Measurements from ENCODE around the gene MYOD1.

Gene MYOD1

DNA sequence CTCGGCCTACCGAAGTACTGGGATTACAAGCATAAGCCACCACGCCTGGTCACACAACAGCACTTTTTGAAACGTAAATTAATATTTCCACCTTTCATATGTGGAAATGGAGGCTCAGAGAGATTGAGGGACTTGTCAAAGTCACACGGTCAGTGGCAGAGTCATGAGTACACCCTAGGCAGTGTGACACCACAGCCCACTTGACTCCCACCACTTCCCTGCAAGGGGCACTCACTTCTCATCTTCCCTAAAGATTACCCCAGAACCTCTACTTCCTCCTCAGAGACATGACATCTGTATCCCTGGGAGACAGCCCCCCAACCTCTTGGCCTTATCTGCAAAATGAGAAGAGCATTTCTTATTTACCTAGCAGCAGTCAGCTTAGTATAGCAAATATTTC, 16.5 kb upstream of the MYOD1 start:
- DNase-seq (ENCODE audit: low spot score) = no peak

DNA sequence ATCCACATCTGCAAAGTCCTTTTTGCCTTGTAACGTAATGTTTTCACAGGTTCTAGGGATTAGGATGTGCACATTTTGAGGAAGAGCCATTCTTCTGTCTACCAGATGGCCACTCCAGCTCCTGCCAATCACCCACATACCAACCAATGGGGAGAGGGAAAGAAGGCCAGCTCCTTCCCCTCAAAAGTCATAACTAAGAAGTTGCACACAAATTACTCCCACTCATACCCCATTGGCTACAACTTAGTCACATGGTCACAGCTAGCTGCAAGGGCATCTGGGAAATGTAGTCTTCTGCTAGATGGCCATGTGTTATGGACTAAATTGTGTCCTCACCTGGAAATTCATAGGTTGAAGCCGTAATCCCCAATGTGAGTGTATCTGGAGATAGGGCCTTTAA, 15.4 kb upstream of the MYOD1 start:
- DNase-seq (ENCODE audit: low spot score) = peak; percentile 49

DNA sequence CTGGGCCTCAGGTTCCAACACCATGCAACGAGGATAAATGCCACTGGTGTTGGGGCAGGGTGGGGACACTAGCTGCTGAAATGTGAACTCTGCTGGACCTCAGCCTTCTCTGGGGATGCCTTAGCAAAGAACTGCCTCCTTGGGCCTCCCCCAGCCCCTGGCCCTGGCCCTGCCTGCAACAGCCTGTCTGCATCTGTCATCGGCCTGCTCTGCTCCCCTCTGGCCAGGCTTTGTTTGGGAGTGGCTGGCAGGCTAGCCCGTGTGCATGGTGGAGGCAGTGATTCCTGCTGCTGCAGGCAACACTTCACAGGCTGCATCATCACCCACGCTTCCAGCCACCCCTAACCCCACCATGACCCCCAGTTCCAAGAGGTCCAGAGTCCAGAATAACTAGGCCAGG, 11.5 kb upstream of the MYOD1 start:
- no peak for DNase-seq (ENCODE audit: low spot score)

DNA sequence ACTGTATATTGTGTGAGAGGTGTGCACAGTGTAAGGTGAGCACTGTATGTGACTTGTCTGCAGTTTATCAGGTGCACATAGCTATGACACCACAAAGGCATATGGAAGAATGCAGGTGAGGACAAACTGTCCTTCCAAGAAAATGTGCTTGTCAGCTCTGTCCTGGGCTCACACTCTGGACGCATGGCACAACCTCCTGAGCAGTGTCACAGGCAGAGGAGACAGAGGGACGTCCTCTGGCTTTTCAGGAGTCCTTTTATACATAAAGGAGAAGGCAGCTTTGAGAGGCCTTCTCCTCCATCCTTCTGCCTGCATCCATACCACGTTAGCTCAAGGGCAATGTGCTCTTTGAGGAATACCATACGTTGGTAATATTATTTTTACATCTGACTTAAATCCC, 7.5 kb upstream of the MYOD1 start:
- DNase-seq (ENCODE audit: low spot score) = no peak

DNA sequence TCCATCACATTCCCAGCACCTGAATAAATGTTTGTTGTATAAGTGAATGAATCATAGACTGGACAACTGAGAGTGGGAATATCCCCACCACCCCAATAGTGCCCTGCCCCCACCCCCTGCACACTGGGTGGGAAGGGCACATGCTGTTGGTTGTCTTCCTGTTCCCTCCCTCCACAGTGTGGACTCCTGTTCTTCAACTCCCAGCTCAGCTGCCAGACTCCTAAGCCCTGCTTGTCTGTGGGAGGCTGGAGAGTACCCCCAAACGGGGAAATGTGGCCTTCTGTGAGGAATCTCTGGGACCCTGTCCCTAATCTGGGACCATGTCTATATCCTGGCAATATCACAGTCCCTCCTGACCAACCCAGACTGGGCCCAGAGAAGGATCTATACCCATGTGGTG, 5.5 kb upstream of the MYOD1 start:
- no peak for DNase-seq (ENCODE audit: low spot score)

DNA sequence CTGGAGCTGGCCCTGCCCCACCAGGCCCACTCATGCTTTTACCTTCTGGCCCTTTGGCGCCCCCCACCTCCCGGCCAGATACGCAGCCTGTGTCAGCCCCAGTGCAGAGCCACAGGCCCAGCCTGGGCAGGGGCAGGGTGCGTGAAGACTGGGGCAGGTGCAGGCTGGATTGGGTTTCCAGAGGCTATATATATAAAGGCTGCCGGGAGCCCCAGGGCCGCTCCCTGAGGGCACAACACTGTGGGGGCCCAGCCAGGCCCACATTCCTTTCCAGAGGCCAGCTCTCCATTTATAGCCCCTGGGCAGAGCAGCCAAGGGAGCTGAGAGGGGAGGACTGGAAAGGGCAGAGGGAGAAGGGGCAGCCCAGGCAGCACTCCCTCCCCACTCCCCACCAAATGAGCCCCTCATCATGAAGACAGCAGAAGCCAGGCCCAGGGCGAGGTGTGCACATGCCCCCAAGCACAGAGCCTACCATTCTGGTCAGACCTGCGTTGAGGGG, 5.0 kb upstream of the MYOD1 start:
- DNase-seq (ENCODE audit: low spot score) = no peak

GRCh38 chr11:17714870-17715269, 4.5 kb upstream of the MYOD1 start:
- no peak for DNase-seq (ENCODE audit: low spot score)

- DNase-seq (ENCODE audit: low spot score) = no peak
Measured at GRCh38 chr11:17716807-17717206, 2.6 kb upstream of the MYOD1 start.

DNA sequence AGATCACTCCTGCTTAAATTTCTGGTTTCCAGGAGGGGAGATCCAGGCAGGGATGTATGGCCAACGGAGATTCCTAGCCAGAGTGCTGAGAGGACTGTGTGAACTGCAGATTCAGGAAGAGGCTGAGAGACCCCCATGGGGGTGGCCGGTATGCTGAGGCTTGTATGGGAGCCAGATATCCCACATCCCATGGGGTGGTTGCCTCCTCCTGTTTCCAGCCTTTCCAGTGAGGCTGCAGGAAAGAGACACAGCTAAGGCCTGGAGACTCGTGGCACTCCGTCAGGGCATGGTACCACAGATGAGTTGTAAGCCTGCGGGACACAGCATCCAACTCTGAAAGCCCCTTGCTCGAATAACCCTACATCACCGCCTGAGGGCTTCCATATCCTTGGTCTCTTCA, 1.4 kb upstream of the MYOD1 start:
- no peak for DNase-seq (ENCODE audit: low spot score)

DNA sequence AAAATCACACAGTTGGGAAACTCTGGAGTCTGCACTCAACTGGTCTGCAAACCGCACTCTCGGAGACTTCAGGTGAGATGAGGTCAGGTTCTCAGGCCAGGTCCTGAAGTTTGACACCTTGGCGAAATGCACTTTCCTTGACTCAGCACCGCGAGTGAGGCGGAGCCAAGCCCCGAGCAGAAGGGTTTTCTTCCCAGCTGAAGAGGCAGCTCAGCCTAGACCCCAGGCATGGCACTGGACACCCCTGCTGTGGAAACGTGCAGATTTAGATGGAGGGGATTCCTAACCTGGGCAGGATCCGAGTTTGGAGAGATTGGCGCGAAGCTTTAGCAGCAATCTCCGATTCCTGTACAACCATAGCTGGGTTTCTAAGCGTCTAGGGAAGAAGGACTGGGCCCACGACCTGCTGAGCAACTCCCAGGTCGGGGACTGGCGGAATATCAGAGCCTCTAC, 835 bp upstream of the MYOD1 start:
- DNase-seq (ENCODE audit: low spot score) = no peak

DNA sequence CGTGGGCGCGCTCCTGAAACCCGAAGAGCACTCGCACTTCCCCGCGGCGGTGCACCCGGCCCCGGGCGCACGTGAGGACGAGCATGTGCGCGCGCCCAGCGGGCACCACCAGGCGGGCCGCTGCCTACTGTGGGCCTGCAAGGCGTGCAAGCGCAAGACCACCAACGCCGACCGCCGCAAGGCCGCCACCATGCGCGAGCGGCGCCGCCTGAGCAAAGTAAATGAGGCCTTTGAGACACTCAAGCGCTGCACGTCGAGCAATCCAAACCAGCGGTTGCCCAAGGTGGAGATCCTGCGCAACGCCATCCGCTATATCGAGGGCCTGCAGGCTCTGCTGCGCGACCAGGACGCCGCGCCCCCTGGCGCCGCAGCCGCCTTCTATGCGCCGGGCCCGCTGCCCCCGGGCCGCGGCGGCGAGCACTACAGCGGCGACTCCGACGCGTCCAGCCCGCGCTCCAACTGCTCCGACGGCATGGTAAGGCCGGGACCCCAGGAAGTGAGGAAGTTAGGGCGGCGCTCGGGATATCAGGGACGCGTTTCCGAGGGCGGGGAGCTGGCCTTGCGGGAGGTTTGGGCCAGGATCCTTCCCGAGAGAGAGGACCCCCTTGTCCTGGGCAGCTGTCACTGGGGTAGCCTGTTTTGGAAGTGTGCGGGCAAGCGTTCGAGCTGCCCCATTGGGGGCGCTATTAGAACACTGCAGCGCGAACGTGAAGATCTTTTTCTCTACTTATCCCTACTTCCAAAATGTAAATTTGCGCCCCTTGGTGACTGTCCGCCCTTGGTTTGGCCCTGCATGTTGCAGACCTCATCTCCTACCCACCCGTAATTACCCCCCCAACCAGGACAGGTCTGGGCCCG, 796 bp downstream of the MYOD1 start:
- no peak for DNase-seq (ENCODE audit: low spot score)

- DNase-seq (ENCODE audit: low spot score) = no peak
Measured at GRCh38 chr11:17720796-17721171, 1.4 kb downstream of the MYOD1 start.

DNA sequence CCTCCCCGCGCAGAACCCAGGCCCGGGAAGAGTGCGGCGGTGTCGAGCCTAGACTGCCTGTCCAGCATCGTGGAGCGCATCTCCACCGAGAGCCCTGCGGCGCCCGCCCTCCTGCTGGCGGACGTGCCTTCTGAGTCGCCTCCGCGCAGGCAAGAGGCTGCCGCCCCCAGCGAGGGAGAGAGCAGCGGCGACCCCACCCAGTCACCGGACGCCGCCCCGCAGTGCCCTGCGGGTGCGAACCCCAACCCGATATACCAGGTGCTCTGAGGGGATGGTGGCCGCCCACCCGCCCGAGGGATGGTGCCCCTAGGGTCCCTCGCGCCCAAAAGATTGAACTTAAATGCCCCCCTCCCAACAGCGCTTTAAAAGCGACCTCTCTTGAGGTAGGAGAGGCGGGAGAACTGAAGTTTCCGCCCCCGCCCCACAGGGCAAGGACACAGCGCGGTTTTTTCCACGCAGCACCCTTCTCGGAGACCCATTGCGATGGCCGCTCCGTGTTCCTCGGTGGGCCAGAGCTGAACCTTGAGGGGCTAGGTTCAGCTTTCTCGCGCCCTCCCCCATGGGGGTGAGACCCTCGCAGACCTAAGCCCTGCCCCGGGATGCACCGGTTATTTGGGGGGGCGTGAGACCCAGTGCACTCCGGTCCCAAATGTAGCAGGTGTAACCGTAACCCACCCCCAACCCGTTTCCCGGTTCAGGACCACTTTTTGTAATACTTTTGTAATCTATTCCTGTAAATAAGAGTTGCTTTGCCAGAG, 2.0 kb downstream of the MYOD1 start:
- no peak for DNase-seq (ENCODE audit: low spot score)

DNA sequence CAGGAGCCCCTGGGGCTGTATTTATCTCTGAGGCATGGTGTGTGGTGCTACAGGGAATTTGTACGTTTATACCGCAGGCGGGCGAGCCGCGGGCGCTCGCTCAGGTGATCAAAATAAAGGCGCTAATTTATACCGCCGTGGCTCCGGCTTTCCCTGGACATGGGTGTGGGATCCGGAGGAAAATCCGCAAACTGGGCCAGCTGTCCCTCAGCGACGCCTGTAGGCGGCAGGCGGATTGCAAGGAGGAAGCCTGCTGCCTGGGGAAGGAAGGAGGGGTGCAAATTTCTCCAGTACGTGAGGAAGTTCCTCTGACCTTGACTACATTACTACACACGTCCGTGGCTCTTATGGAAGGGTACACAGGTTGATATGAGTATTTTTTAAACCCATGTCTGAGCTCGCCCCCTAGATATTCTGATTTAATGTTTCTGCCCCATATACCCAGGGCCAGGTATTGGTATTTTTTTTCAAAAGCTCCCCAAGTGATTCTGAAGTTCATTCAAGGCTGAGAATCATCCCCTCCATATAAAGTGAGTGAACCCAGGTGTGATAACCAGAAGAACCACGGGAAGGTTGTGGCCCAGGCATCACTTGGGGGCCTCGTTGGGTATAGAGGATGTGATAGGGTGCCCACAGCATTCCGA, 2.8 kb downstream of the MYOD1 start:
- no peak for DNase-seq (ENCODE audit: low spot score)

GRCh38 chr11:17724020-17724908, 4.9 kb downstream of the MYOD1 start:
- no peak for DNase-seq (ENCODE audit: low spot score)

DNA sequence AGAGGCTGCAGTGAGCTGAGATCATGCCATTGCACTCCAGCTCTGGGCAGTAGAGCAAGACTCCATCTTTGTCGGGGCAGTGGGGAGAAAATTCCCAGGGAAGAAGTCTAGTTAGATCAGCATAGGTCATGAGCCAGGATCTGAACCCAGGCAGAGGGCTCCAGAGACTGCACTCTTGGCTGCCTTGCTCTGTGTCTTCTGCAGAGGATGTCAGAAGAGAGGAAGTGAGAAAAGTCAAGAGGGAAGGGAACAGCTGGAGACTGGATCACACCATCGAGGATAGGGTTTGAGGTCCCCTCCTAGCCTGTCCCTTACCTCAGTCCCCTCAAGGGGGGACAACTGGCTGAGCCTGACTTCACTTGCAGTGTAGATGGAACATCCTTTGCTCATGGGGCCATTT, 5.8 kb downstream of the MYOD1 start:
- no peak for DNase-seq (ENCODE audit: low spot score)

GRCh38 chr11:17730137-17730536, 10.8 kb downstream of the MYOD1 start:
- no peak for DNase-seq (ENCODE audit: low spot score)

DNA sequence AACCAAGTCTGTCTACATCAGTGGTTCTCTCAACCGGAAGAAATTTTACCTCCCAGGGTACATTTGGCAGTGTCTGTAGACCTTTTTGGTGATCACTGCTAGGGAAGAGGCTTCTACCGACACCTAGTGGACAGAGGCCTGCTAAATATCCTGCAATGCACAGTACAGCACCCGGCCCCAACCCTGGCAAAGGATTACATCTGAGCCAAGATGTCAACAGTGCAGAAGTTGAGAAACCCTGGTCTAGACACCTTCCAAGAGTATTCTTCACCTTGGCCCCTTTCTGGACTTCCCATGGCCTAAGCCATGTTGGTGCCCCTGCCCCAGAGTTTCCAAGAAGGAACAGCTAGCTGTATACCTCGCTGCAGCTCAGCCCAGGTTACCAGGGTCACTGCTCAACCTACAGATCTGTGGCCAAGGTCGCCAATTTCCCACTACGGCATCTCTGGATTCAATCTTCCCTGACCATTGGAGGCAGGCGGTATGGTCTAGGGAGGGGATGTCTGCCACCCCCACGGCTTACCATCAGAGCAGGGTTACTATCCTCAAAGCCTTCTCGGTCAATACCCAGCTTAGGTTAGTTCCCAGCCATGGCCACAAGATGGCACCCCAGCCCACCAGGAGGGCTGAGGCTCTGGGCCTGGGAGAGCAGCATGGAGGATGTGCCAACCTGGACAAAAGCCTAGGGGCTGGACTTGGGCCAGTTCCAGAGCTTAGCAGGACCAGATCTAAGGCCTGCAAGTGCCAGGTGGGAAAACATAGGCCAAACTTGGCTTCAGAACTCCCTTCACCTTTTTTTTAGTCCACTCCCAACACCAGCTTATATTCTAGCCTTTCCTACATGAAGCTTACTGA, 11.5 kb downstream of the MYOD1 start:
- DNase-seq (ENCODE audit: low spot score) = peak; percentile 80

DNA sequence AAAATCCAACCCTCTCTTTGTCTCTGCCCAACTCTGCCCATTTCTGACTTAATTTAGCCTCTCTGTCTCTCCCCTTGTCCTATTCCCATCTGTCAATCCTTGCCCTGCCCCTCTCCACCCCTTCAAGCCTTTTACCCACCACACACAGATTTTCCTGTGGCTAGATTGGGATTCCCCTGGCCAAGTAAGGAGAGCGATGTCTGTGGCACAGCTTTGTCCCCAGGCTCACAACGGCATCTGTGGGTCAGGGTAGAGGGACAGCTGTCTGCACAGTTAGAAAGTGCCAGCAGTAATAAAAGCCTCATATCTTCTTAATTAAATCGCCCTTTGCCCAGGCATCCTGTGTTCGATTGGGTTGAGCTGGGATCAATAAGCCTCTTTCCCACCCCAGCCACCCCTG, 13.9 kb downstream of the MYOD1 start:
- DNase-seq (ENCODE audit: low spot score) = no peak

DNA sequence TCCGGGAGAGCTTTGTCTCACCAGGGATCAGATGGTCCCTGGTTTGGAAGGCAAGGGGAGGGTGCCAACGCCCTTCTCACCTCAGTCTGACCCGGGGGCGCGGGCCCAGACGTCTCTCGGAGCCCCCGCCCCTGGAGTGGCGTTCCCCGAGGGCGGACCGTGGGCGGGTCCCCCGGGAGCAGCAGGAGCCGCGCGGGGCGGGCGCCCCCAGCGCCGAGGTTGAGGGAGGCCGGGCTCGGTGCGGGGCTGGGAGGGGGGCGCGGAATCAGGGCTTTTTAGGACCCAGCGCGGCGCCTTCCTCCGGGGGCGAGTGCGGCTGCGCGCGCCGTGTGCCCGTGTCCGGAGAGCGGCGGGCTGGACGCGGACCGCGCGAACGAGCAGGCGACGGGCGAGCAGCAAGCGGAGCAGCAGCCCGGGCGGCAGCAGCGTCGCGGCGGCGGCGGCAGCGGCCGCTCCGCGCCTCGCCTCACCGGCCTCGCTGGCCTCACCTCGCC, 15.1 kb downstream of the MYOD1 start, which contains the start of gene KCNC1:
Gene KCNC1, plus strand, starts transcription at position 364 of the 494 bp plus-strand sequence. CDS start 1,222 bp downstream, outside the sequence.
- no peak for DNase-seq (ENCODE audit: low spot score)
